GM12872 (cell line): Measurements from ENCODE around the gene ZNF277.

Source experiments
- CTCF ChIP-seq: IDR thresholded peaks from 3 replicates; pipeline ENCODE4 v1.5.1; 2011; ENCODE audit warnings: low read depth, mild to moderate bottlenecking, low read length, moderate library complexity; ENCODE audit not compliant: insufficient read depth

Gene ZNF277

DNA sequence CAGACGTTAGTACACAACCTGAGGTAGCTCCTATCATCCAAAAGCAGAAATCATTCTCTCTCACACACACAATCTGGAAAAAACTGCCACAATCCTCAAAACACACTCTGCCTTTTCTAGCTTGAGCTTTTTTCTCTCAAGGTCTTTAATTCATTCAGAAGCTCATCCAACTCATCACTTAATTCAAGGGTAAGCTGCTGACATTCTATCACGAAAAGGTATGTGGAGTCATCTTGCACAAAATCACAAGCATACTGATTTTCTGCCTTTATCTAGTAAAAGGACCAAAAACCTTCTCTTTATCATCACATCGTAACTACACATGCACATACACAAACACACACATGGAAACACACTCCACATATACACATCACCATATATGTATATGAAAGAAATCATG, 32.3 kb upstream of the ZNF277 start:
- TF ChIP-seq CTCF: no peak

GRCh38 chr7:112176241-112176640, 30.3 kb upstream of the ZNF277 start:
- TF ChIP-seq CTCF: no peak

DNA sequence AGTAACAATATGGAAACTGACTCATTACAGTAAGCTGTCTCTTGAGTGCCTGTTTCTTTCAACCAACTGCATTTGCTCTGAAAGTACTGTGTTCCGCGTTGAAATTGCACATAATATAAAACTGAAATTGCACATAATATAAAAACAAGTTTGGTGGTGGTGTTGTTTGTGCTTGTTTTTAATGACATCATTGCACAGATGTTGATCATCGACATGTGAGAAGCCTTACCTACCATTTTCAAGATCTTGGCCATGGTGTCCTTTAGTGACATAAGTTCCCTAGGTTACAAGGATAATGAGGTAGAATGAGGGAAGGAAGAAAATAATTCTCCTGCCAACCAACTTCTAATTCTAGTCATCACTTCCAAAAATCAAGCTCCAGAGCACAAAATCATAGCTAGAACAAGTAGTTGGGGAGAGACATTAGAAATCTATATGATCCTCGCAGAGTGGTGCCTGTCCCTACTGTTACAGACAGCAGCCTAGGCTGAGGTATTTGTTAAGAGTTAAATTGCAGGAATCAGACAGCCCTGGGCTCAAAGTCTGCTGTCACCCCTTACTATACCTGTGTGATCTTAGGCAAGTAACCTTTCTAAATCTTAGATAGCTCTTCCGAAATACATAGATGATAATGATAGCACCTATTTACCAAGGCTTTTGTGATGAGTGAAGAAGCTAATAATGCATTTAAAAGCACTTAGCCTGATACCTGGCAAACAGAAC, 29.6 kb upstream of the ZNF277 start:
- TF ChIP-seq CTCF: no peak

DNA sequence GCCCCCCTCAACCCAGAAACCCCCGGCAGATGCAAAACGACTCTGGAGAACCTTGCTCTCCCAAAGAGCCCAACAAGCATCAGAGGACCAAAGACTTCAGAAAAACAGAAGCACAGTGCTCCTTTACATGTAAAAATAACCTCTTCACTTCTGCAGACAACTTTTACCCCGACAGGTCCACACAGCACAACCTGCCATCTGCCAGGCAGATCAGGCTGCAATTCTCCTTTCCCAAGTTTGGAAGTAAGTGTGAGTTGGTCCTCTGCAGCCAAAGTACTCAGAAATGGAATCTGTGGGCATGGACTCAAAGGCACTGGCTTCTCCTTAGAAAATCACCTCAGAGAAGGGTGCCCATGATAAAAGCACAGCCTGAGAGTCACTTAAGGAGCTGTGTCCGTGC, 26.3 kb upstream of the ZNF277 start:
- no peak for TF ChIP-seq CTCF

GRCh38 chr7:112182749-112183148, 23.7 kb upstream of the ZNF277 start:
- TF ChIP-seq CTCF: no peak

- TF ChIP-seq CTCF: no peak
Observed at GRCh38 chr7:112183266-112183665, 23.2 kb upstream of the ZNF277 start.

DNA sequence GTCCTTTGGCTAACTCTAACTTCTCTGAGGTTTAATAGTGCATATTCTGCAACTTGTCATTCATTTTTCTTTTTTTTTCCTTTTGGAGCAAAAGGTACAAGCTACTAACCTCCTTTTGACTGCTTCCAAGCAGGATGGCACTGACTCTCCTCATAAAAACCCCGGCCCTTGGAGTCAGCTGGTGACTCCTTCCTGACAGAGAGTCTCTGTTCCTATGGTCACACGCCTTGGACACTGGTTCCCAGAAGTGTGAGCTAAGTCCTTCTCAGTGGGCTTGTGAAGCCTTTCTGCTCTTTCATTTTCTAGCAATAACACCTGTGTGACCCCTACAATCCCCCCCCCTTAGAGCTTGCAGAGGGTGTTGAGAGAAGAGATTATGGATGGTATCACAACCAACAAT, 22.0 kb upstream of the ZNF277 start:
- TF ChIP-seq CTCF: no peak
